ENCODE data around the gene UNC45A.

DNA sequence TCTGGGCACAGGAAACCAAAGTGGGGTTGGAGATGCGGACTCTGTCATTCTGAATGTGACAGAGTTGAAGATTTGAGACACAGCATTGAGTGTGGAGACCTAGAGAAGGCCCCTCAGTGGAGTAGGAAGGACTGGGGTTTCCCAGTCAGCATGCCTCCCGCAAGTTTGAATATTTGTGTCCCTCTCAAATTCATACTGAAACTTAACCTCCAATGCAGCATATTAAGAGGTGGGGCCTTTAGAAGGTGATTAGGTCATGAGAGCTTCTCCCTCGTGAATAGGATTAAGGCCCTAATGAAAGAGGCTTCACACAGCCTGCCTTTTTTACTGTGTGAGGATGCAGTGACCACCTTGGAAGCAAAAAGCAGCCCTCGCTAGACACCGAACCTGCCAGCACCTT lies 10.7 kb upstream of the UNC45A start:
- no peak for TF ChIP-seq FOXJ3 (CRISPR knock-in tag; IDR thresholded peaks at IDR 0.05; ENCODE audit: borderline replicate concordance)
- no peak for TF ChIP-seq STAT6 (CRISPR knock-in tag; conservative IDR thresholded peaks at IDR 0.05; ENCODE audit: low read depth)
- TF ChIP-seq ESRRA (CRISPR knock-in tag; IDR thresholded peaks at IDR 0.05; ENCODE audit: borderline replicate concordance): no peak
- no peak for TF ChIP-seq ELF4 (CRISPR knock-in tag; IDR thresholded peaks at IDR 0.05; ENCODE audit: low read depth)
- TF ChIP-seq, protein P1, sequence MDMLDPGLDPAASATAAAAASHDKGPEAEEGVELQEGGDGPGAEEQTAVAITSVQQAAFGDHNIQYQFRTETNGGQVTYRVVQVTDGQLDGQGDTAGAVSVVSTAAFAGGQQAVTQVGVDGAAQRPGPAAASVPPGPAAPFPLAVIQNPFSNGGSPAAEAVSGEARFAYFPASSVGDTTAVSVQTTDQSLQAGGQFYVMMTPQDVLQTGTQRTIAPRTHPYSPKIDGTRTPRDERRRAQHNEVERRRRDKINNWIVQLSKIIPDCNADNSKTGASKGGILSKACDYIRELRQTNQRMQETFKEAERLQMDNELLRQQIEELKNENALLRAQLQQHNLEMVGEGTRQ (CRISPR knock-in tag; IDR thresholded peaks at IDR 0.05): no peak

Measured in WTC11 (cell line).